HS-5 (cell line): Measurements from ENCODE around the gene C6orf58.
"Not testable (repeated sequence)": the region's sequence is repeated elsewhere in the genome, so short reads cannot be mapped to it uniquely, and the experiment has no call there.

Source experiments
- DNase-seq: peaks from one replicate; pipeline ENCODE4 v3.0.0-alpha.2; 2012; ENCODE audit warnings: low read depth

The C6orf58 gene

GRCh38 chr6:127590344-127590743 is 13.4 kb downstream of the C6orf58 start:
- DNase-seq = no peak

- no peak for DNase-seq
Measured at GRCh38 chr6:127592964-127593363, 16.0 kb downstream of the C6orf58 start.

- not testable (repeated sequence) for DNase-seq
Measured at GRCh38 chr6:127593456-127593855, 16.5 kb downstream of the C6orf58 start.

- DNase-seq = peak; percentile 14
Measured at GRCh38 chr6:127606131-127606562, 29.2 kb downstream of the C6orf58 start.

GRCh38 chr6:127608554-127609270 is 31.7 kb downstream of the C6orf58 start:
- DNase-seq = no peak

- no peak for DNase-seq
Measured at GRCh38 chr6:127618729-127619128, 41.8 kb downstream of the C6orf58 start.

GRCh38 chr6:127630800-127631199 is 53.8 kb downstream of the C6orf58 start:
- DNase-seq = no peak

- no peak for DNase-seq
Measured at GRCh38 chr6:127634178-127634577, 57.2 kb downstream of the C6orf58 start.

- DNase-seq = no peak
Measured at GRCh38 chr6:127635091-127635490, 58.1 kb downstream of the C6orf58 start.

- DNase-seq = no peak
Measured at GRCh38 chr6:127637830-127638409, 60.9 kb downstream of the C6orf58 start.
